ENCODE results near the gene MDH1.
"Not testable (repeated sequence)": the region's sequence is repeated elsewhere in the genome, so short reads cannot be mapped to it uniquely, and the experiment has no call there.

Gene MDH1

GRCh38 chr2:63587814-63588384 lies 864 bp upstream of the MDH1 start:
- peak overlapping the region; percentile 97 for H3K4me3 ChIP-seq (ENCODE audit: low read depth, low read length)

- peak overlapping the region; percentile 97 for H3K4me3 ChIP-seq (ENCODE audit: low read depth, low read length)
Observed at GRCh38 chr2:63589148-63589958, 590 bp downstream of the MDH1 start.

GRCh38 chr2:63590626-63591408 lies 2.1 kb downstream of the MDH1 start:
- H3K4me3 ChIP-seq (ENCODE audit: low read depth, low read length): no peak overlapping the region

- H3K4me3 ChIP-seq (ENCODE audit: low read depth, low read length): no peak overlapping the region
Observed at GRCh38 chr2:63591566-63592175, 2.9 kb downstream of the MDH1 start.

- H3K4me3 ChIP-seq (ENCODE audit: low read depth, low read length): no peak overlapping the region
Observed at GRCh38 chr2:63594660-63595059, 5.9 kb downstream of the MDH1 start.

- no peak overlapping the region for H3K4me3 ChIP-seq (ENCODE audit: low read depth, low read length)
Observed at GRCh38 chr2:63596401-63596883, 7.7 kb downstream of the MDH1 start.

- no peak overlapping the region for H3K4me3 ChIP-seq (ENCODE audit: low read depth, low read length)
Observed at GRCh38 chr2:63598981-63599380, 10.2 kb downstream of the MDH1 start.

GRCh38 chr2:63600881-63601460 lies 12.2 kb downstream of the MDH1 start:
- no peak overlapping the region for H3K4me3 ChIP-seq (ENCODE audit: low read depth, low read length)

- no peak overlapping the region for H3K4me3 ChIP-seq (ENCODE audit: low read depth, low read length)
Observed at GRCh38 chr2:63604666-63605065, 15.9 kb downstream of the MDH1 start.

- not testable (repeated sequence) for H3K4me3 ChIP-seq (ENCODE audit: low read depth, low read length)
Observed at GRCh38 chr2:63608865-63609264, 20.1 kb downstream of the MDH1 start.

- H3K4me3 ChIP-seq (ENCODE audit: low read depth, low read length): no peak overlapping the region
Observed at GRCh38 chr2:63610525-63610924, 21.8 kb downstream of the MDH1 start.

- H3K4me3 ChIP-seq (ENCODE audit: low read depth, low read length): no peak overlapping the region
Observed at GRCh38 chr2:63613391-63613901, 24.7 kb downstream of the MDH1 start.

GRCh38 chr2:63614448-63614968 lies 25.7 kb downstream of the MDH1 start:
- H3K4me3 ChIP-seq (ENCODE audit: low read depth, low read length): peak overlapping the region; percentile 2

- H3K4me3 ChIP-seq (ENCODE audit: low read depth, low read length): no peak overlapping the region
Observed at GRCh38 chr2:63614983-63615945, 26.5 kb downstream of the MDH1 start.

- no peak overlapping the region for H3K4me3 ChIP-seq (ENCODE audit: low read depth, low read length)
Observed at GRCh38 chr2:63617366-63617765, 28.6 kb downstream of the MDH1 start.

GRCh38 chr2:63619328-63619727 lies 30.6 kb downstream of the MDH1 start:
- no peak overlapping the region for H3K4me3 ChIP-seq (ENCODE audit: low read depth, low read length)

- no peak overlapping the region for H3K4me3 ChIP-seq (ENCODE audit: low read depth, low read length)
Observed at GRCh38 chr2:63622751-63623150, 34.0 kb downstream of the MDH1 start.

GRCh38 chr2:63623763-63624162 lies 35.0 kb downstream of the MDH1 start:
- not testable (repeated sequence) for H3K4me3 ChIP-seq (ENCODE audit: low read depth, low read length)

- no peak overlapping the region for H3K4me3 ChIP-seq (ENCODE audit: low read depth, low read length)
Observed at GRCh38 chr2:63627866-63628265, 39.1 kb downstream of the MDH1 start.

Data from iPS-11a (cell line).